B cell (primary cell): ENCODE data around the gene ZNF575.

Experiments
- CTCF ChIP-seq: fragments of 200-600 bp; IDR thresholded peaks from one replicate; pipeline ENCODE4 v1.8.0; 2022; ENCODE audit warnings: antibody characterized with exemption, mild to moderate bottlenecking
- EZH2 ChIP-seq: IDR thresholded peaks from 2 replicates; pipeline ENCODE4 v1.6.1; 2012; ENCODE audit warnings: borderline replicate concordance, low read depth, mild to moderate bottlenecking, moderate library complexity, low read length; ENCODE audit not compliant: insufficient read depth, poor library complexity, severe bottlenecking

GRCh38 chr19:43581467-43581866 lies 48.5 kb downstream of the ZNF575 start:
- TF ChIP-seq CTCF (no peak), EZH2 (no peak)
